ENCODE measurements around the gene SLC12A3.
"Not testable (repeated sequence)": the region's sequence is repeated elsewhere in the genome, so short reads cannot be mapped to it uniquely, and the experiment has no call there.

Gene SLC12A3

DNA sequence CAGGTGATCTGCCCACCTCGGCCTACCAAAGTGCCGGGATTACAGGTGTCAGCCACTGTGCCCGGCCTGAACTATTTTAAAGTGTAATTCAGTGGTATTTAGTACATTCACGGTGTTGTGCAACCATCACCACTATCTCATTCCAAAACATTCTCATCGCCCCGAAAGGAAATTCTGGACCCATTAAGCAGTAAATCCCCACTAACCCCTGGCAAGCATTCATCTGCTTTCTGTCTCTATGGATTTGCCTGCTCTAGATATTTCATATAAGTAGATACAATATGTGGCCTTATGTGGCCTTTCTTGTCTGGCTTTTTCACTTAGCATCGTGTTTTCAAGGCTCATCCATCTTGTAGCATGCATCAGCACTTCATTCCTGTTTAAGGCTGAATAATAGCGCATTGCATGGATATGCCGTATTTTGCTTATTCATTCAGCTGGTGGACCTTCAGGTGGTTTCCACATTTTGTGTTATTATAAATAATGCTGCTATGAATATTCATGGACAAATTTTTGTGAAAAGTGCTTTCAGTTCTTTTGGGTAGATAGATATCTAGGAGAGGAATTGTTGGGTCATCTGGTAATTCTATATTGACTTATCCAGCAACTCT, 58.6 kb downstream of the SLC12A3 start:
- no peak for DNase-seq

DNA sequence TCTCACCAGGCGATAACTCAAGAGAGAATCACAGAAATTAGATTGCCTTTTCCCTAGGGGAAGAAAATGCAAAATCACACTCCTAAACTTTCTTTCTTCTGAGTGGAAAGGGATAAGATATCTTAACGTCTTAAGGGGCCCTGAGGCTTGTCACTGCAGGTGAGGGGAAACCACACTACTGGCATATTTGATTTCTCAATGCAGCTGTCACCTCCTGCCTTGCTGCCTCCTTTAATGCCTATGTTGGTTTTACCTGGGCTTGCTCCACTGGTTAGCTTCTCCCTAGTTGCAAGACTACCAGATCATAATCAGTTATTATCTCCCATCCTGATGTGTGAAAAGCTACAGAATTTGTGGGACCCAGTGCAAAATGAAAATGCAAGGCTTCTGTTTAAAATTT, 62.5 kb downstream of the SLC12A3 start:
- DNase-seq: no peak

DNA sequence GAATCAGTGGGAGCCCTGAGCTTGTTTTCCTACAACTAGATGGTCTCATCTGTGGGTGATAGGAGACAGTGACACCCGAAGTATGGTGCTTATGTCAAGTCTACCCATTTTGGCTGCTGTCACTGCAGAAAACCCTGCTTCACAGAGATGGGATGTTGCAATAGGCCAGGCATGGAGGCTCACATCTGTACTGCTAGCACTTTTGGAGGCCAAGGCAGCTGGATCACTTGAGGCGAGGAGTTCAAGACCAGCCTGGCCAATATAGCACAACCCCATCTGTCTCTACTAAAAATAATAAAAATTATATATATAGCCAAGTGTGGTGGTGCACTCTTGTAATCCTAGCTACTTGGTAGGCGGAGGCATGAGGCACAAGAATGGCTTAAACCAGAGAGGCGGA, 64.6 kb downstream of the SLC12A3 start:
- no peak for DNase-seq

DNA sequence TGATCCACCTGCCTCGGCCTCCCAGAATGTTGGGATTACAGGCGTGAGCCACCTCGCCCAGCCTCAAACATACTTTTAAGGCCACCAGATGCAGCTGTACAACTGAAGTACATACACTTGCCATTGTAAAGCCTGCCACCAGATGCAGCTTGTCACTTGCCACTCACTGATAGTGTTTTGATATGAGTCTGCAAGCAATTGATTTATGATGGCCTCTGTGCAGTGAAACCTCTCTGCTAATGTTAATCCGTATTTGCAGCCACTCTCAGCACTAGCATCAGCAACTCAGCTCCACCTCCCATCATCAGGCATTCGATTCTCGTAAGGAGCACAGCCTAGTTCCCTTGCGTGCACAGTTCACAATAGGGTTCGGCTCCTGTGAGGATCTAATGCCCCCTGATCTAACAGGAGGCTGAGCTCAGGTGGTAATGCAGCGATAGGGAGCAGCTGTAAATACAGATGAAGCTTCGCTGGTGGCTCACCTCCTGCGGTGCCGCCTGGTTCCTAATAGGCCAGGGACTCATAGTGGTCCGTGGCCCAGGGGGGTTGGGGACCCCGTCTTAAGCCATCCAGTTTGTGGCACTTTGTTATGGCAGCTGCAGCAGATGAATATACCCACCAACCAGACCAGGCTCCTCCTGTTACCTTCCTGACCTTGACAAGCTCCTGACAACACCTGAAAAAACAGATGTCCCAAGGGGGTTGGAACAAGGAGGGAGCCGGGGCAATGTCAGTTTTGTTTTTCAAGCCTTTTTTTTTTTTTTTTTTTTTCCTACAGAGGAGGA, 65.7 kb downstream of the SLC12A3 start:
- DNase-seq: peak; percentile 70

DNA sequence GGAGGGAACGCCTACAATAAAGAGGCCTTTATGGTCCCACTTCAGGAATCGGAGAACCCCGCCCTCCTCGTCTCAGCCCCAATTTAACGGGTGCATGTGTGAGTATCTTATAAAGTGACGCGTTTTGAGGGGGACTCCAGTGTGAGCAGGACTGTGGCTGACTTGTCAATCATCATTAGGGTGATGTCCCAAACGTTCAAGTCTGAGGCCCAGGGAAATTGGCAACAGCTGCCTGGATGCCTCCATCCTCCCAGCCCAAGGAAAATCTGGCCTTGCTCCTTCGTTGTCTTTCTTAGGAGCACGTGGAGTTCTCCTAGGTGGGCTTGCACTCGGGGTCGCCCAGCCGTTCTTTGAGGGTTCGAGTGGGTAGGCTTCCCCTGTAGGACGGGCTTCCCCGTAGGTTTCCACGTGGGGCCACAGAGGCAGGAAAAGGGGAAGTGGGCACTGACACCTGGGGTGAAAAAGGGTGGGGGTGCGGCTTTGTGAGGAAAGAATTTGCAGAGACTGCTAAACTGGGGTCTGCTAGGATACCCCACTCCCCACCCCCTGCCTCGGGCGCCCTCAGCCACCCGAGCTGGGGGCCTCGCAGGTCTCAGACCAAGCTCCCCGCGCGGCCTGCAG, 66.4 kb downstream of the SLC12A3 start:
- no peak for DNase-seq

DNA sequence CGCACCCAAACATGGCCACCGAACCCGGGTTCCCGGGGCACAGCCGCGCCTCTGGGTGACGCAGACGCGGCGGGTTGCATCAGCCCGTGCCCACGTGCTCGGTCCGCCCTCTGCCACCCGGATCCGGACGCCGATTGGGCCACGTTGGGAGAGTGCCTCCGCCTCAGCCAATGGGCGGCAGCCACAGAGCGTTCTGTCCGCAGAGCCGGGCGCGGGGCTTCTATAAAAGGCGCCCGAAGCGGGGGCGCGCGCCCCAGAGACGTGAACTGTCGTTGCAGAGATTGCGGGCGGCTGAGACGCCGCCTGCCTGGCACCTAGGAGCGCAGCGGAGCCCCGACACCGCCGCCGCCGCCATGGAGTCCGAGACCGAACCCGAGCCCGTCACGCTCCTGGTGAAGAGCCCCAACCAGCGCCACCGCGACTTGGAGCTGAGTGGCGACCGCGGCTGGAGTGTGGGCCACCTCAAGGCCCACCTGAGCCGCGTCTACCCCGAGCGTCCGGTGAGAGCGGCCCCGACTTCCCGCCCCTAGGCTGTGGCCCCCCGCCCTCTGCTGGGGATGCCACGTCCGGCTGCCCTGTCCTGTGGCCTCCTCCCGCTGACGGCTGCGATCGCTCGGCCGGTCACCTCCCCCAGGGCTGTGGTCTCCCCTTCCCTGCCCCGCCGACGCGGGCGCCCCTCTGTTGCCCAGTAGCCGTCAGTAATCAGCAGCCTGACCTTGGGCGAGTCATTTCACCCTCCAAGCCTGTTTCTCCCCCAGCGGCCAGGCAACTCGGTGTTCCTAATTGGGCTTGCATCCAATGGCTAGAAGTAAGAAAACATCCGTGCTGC, 67.1 kb downstream of the SLC12A3 start, which contains the start of gene HERPUD1:
Gene HERPUD1 (plus strand): TSS at position 251 of the 829 bp plus-strand sequence. CDS start 103 bp downstream, at position 354.
- peak; percentile 87 for DNase-seq

DNA sequence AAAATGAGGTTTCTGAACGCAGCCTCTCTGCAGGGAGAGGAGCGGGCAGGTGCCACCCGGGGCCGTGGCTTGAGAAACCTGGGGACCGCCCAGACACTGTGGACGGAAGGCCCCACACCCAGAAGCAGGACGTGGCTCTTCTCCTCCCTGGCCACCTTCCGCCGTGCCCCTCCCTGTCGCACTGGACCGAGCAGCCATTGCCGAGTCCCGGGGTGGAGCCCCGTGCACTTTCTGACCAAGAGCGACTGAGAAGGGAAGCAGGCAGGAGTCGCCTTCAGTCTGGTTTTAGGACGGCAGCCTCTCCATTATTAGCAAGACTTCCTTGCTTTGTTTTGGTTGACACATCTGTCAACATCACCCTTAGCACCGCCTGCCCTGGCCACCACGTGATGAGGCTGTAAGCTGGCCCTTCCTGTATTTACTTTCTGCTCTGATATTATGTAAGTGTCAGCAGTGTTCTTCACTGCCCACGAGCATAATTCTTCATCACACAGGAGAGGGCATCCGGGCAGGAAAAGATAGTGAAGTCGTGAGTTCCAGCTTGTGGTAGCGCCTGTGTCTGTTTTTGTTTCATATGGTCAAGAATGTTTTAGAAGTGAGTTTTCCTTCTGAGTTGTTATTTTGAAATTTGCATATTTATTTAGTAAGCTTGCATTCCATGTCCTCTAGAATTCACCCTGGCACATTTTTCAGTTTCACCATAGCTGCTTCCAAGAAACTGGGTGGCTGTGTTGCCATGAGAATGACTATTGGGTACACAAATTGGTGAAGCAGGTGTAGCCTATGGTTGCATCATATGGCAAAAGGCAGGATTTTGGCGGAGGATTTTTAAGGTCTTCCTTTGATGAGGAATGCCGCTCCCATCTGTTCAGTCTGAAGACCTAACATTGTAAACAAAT, 68.0 kb downstream of the SLC12A3 start:
- DNase-seq: peak; percentile 75

DNA sequence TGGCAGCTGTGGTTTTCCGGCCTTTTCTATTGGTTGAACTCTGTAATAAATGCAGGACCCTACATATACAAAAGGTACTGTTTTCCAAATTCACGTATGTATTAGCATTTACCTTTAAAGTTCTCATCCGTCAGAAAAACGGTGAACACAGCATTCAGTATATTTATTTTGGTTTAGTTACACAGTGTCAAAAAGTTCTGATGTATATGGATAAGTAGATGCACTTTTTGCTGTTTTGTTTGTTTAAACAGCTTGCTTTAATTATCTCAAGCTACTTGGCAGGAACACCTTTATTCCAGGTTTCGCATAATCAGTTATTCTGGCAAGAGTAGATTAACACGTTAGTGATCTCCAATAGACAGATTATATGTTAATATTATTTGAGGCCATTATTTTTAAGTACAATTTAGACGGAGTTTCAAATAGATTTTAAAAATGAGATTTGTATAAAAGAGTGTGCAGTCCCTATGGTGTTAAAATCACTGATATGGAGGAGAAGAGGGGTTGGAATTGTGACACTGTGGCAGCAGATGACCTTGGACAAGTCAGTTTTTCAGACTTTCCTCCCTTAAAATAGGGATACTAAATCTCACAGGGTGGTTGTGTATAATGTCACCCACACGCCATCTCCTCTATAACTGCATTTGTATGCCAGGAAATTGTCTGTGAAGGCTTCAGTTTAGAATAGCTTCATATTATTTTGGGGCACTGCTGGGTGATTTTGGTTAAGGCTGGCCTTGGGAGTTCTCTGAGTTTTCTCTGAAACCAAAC, 69.0 kb downstream of the SLC12A3 start:
- DNase-seq: no peak

DNA sequence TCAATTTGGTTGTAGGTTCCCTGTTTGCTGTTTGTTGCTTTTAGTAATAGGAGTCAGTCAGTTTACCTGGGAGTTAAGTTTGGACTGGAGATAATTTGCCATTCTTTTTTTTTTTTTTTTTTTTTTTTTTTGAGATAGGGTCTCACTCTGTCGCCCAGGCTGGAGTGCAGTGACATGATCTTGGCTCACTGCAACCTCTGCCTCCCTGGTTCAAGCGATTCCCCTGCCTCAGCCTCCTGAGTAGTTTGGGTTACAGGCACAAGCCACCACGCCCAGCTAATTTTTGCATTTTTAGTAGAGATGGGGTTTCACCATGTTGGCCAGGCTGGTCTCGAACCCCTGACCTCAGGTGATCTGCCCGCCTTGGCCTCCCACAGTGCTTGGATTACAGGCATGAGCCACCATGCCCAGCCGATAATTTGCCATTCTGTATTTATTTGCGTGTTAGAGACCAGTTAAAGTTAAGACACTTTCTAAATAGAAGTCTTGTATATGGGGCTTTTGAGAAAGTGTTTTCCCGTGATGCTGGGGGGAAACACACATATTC, 69.7 kb downstream of the SLC12A3 start:
- not testable (repeated sequence) for DNase-seq

DNA sequence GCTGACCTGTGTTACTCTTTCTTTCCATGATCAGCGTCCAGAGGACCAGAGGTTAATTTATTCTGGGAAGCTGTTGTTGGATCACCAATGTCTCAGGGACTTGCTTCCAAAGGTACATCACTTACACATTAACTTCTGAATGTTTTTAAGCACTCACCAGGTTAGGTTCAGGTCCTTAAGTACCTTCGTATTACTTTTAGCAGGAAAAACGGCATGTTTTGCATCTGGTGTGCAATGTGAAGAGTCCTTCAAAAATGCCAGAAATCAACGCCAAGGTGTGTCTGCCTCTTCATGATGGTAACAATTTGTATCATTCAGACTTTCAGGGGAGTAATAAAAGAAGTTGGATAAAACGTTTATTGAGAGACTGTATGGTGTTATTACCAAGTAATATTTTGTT, 70.2 kb downstream of the SLC12A3 start:
- DNase-seq: no peak

DNA sequence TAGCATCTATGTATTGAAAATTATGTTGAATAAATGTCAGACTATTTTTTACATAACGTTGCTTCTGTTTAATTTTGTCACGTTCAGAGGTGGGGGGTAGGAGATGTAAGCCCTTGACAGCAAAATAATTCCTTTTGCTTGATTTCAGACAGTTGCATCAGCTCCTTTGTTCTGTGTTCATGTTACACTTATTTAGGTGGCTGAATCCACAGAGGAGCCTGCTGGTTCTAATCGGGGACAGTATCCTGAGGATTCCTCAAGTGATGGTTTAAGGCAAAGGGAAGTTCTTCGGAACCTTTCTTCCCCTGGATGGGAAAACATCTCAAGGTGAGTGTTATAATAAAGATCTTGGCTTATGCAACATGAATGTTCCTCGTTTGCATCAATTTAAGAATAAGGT, 71.5 kb downstream of the SLC12A3 start:
- DNase-seq: no peak

DNA sequence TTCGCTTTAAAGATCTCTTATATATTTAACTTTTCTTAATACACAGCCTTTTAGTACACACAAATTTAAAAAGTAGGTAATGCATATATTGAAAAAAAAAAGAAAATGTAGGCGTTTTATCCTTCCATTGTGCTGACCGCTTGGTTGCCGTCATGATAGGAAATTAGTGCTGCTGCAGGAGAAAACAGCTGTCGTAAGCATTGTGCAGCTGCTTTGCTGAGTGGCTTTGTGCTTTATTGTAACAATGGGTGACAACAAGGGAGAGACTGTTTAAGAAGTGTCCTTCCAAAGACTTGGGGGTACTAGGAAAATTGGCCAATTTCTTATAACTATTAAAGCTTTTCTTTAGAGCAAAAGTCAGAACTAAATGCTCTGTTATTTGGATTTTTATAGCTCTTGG, 71.9 kb downstream of the SLC12A3 start:
- DNase-seq: no peak

DNA sequence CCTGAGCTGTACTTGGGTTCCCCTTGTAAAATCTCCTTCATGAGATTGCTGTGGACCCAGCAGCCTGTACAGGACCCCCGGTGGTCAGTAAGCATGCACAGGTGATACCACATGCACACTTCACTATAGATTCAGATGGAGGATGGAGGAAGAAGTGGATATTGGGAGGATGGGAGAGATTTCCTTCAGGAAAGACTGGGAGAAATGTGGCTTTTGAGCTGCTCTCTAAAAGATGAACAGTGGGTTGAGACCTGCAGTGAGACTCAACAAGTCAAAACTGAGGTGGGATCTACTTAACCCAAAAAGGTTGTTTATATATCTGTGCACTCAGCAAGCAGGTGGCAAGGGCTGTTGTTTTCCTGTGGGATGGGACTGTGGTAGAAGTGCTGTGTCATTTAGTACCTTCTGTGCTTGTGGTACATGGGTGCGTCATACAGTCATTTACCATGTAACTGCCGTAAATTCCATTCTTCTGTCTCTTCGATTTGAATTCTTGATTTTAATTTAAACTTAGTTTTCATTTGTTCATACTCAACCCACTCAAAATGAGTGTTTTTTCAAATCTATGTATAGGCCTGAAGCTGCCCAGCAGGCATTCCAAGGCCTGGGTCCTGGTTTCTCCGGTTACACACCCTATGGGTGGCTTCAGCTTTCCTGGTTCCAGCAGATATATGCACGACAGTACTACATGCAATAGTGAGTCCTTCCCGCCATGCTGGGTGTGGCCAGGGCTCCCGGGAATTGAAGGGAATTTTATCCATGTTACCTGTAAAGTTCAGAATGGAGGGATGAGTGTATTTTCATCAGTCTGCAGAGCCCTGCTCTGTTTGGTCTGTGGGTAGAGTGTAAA, 73.9 kb downstream of the SLC12A3 start:
- DNase-seq: peak; percentile 60

DNA sequence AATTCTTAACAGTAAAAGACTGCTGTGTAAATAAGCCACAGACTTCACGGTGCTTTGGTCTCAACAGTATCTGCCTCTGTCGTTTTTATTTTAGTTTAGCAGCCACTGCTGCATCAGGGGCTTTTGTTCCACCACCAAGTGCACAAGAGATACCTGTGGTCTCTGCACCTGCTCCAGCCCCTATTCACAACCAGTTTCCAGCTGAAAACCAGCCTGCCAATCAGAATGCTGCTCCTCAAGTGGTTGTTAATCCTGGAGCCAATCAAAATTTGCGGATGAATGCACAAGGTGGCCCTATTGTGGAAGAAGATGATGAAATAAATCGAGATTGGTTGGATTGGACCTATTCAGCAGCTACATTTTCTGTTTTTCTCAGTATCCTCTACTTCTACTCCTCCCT, 74.8 kb downstream of the SLC12A3 start:
- peak; percentile 49 for DNase-seq

DNA sequence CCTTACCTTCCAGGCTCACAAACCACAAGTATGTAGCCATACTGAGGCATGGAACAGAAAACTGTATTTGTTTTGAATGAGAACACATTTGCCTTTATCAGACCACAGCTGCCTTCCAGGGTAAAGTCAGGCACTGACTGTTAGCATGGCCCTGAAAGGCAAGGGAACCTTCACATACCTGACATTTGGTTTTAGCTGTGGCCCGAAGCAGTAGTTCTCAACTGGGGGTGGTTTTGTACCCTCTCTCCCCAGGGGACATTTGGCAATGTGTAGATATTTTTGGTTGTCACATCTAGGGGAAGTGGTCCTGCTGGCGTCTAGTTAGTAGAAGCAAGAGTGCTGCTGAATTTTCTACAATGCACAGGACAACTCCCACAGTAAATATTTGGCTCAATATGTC, 76.1 kb downstream of the SLC12A3 start:
- DNase-seq: no peak

DNA sequence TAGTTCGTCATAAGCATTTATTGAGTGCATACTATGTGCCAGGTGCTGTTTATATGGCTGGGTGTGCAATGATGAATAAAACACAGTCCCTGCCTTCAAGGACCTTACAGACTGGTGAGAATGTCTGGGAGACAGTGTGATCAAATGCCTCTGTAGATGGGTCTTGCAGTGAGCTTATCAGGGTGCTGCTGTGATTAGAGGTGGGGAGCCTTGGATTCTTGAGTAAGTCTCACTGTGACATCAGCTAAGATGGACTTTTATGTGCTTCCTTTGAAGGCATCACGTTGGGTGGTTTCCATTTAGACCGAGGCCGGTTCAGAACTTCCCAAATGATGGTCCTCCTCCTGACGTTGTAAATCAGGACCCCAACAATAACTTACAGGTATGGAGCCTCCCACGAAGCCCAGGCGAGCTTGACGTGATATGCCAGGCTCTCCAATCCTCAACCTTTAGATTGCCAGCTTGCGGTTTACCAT, 76.9 kb downstream of the SLC12A3 start:
- DNase-seq: no peak

DNA sequence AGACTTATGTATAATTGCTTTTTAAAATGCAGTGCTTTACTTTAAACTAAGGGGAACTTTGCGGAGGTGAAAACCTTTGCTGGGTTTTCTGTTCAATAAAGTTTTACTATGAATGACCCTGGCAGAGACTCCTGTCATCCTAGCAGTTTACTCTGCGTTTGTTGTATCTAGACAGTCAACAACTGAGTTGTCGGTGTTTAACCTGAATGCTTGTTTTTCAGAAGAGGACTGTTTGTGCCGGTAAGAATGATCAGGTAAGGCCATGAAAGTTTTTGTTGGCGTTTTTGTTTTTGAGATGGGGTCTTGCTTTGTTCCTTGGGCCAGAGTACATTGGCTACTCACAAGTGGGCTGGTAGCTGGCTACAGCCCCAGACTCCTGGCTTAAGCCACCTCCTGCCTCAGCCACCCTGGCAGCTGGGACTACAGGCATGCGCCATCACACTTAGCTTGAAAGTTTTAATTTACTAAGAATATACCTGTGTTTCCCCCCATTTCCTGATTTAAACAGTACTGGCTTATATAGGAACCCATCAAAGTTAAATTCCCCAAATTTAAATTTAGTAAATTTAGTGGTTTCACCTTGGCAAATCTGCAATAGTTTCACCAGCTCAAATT, 78.9 kb downstream of the SLC12A3 start:
- no peak for DNase-seq

DNA sequence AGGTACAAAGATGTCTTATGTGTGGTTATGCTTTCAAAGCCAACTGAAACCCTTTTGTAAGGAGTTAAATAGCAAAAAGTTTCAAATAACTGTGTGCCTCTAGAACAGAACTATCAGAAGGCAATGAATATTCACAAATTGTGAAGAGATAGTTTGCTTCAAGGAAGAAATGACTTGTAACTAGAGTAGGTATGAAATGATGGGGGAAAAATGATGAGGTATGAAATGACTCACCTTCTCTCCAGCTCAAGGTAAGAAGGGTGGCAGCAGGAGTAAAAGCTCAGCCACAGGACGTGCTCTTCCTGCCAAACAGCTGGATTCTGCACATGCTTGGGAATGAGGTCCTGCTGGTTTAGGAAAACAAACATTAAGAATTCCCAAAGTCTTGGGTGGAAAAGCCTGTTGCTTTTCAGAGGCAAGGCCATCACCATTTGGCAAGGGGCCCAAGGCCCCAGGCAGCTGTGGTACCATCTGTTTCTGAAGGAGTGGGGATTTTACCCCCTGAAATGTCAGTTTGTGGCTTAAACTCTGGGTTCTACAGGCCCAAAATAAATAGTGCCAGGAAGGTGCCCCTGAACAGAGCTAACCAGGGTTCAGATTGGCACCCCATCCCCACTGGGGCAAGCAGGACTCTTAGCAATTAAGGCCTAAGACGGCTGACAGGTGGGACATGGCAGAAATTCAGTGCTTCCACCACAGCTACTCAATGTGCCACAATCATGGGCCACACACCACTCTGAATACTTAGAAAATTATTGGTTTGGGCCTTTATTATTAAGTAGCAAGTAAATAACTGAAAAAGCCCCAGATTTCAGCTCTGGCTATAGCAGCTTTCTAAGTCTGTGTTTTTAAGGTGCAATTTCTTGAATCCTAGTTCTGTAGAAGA, 80.2 kb downstream of the SLC12A3 start:
- DNase-seq: no peak

Measured in NCI-H510A treated with DMSO at 0.1 percent for 48 hours (cell line).